GM23338 (cell line): ENCODE data around the gene LMO1. TPM values are rescaled to one million over a fixed set of nuclear protein-coding genes. Genes with fewer than 3 reads are reported as not detected.

ENCODE experiments used
- ATAC-seq: fragments of 200-7000 bp; cut with Tn5 transposase; 3 replicates; pipeline ENCODE4 v1.9.1; 2020
- DNase-seq: peaks from one replicate; pipeline ENCODE4 v3.0.0-alpha.2; 2015; ENCODE audit warnings: low spot score
- H2AFZ ChIP-seq: fragments of 200-600 bp; sonication (generic); 2 replicates; pipeline ENCODE4 v1.8.0; 2016; ENCODE audit warnings: antibody characterized with exemption, mild to moderate bottlenecking, moderate library complexity
- H3F3A ChIP-seq: fragments of 200-600 bp; sonication (generic); replicated peaks from 2 replicates; pipeline ENCODE4 v1.8.0; 2017; ENCODE audit warnings: antibody characterized with exemption, mixed run types, low read depth
- H3K27ac ChIP-seq: fragments of 200-600 bp; sonication (generic); 2 replicates; pipeline ENCODE4 v1.6.1; 2016; ENCODE audit warnings: low read depth
- H3K27me3 ChIP-seq: fragments of 200-600 bp; sonication (generic); 2 replicates; pipeline ENCODE4 v1.8.0; 2016; ENCODE audit warnings: mild to moderate bottlenecking, mixed run types, moderate library complexity; ENCODE audit not compliant: insufficient read depth
- H3K36me3 ChIP-seq: fragments of 200-600 bp; sonication (generic); 2 replicates; pipeline ENCODE4 v1.8.0; 2016; ENCODE audit warnings: mild to moderate bottlenecking; ENCODE audit not compliant: insufficient read depth
- H3K4me1 ChIP-seq: fragments of 200-600 bp; sonication (generic); 2 replicates; pipeline ENCODE4 v1.8.0; 2016; ENCODE audit warnings: mild to moderate bottlenecking, moderate library complexity; ENCODE audit not compliant: insufficient read depth
- H3K4me2 ChIP-seq: fragments of 200-600 bp; sonication (generic); 2 replicates; pipeline ENCODE4 v1.7.1; 2017; ENCODE audit warnings: mixed run types
- H3K4me3 ChIP-seq: fragments of 200-600 bp; sonication (generic); 2 replicates; pipeline ENCODE4 v1.6.1; 2016; ENCODE audit warnings: mixed run types
- H3K79me2 ChIP-seq: fragments of 200-600 bp; sonication (generic); replicated peaks from 2 replicates; pipeline ENCODE4 v1.8.0; 2017; ENCODE audit warnings: mild to moderate bottlenecking; ENCODE audit not compliant: insufficient read depth
- H3K9me2 ChIP-seq: fragments of 200-600 bp; sonication (generic); 2 replicates; pipeline ENCODE4 v1.8.0; 2017; ENCODE audit not compliant: insufficient read depth
- H4K20me1 ChIP-seq: fragments of 200-600 bp; sonication (generic); replicated peaks from 2 replicates; pipeline ENCODE4 v1.8.0; 2017; ENCODE audit warnings: mild to moderate bottlenecking; ENCODE audit not compliant: insufficient read depth
- H3K27ac Mint-ChIP-seq: 2 replicates; pipeline ENCODE4 v1.8.0; 2020; ENCODE audit warnings: inconsistent platforms, mild to moderate bottlenecking, moderate library complexity, mixed read lengths
- H3K27me3 Mint-ChIP-seq: 3 replicates; pipeline ENCODE4 v1.8.0; 2022; ENCODE audit warnings: low read depth, mild to moderate bottlenecking, moderate library complexity, mixed read lengths, inconsistent platforms; ENCODE audit not compliant: insufficient read depth, poor library complexity
- H3K36me3 Mint-ChIP-seq: 3 replicates; pipeline ENCODE4 v1.8.0; 2021; ENCODE audit warnings: low read depth, mild to moderate bottlenecking, inconsistent platforms, moderate library complexity, mixed read lengths
- H3K4me1 Mint-ChIP-seq: 3 replicates; pipeline ENCODE4 v1.8.0; 2020; ENCODE audit warnings: mild to moderate bottlenecking, inconsistent platforms, mixed read lengths
- H3K4me3 Mint-ChIP-seq: 3 replicates; pipeline ENCODE4 v1.8.0; 2021; ENCODE audit warnings: moderate library complexity, mild to moderate bottlenecking, inconsistent platforms, mixed read lengths
- H3K9me3 Mint-ChIP-seq: 3 replicates; pipeline ENCODE4 v1.8.0; 2020; ENCODE audit warnings: moderate library complexity, mild to moderate bottlenecking, inconsistent platforms, mixed read lengths
- NANOG ChIP-seq: IDR thresholded peaks from 2 replicates; pipeline ENCODE4 v1.6.1; 2016; ENCODE audit warnings: antibody characterized with exemption, borderline replicate concordance
- STAT1 ChIP-seq: IDR thresholded peaks from one replicate; pipeline ENCODE4 v1.6.1; 2016; ENCODE audit warnings: antibody characterized with exemption; ENCODE audit not compliant: unreplicated experiment
- ZNF114 ChIP-seq: fragments of 250-450 bp; sonication (Bioruptor Pico); IDR thresholded peaks from 2 replicates; pipeline ENCODE4 v1.5.0; 2020; ENCODE audit warnings: mild to moderate bottlenecking, moderate library complexity
- polyA plus RNA-seq: library from polyadenylated mRNA; unstranded; fragments of >200 nt; fragmentation: Nextera tagmentation; extraction: Ambion mirVana; gene quantifications from 2 replicates; pipeline ENCODE4 v1.2.1, GENCODE V29; 2016
- total RNA-seq: library from RNA; depleted of rRNA; stranded (reverse); fragments of >200 nt; shearing (Covaris generic); gene quantifications from 2 replicates; pipeline ENCODE4 v1.2.3, GENCODE V29; 2014
- TF ChIP-seq, protein P1 (sequence below), 2 experiments: fragments of 200-600 bp in 1 of 2; sonication (generic) in 1 of 2; conservative IDR thresholded peaks; 2 replicates each; pipeline versions ENCODE4 v1.5.1 to v1.6.1; 2016 to 2017; ENCODE audit warnings: antibody characterized with exemption in 2 of 2, low read depth in 2 of 2, mild to moderate bottlenecking in 2 of 2, moderate library complexity in 1 of 2
- TF ChIP-seq, protein P2 (sequence below): IDR thresholded peaks from one replicate; pipeline ENCODE4 v1.6.1; 2018; ENCODE audit warnings: antibody characterized with exemption; ENCODE audit not compliant: unreplicated experiment

The LMO1 gene
- total and polyA plus RNA-seq, 2 experiments from 2014 or later: 0.40 TPM; not detected in 1

DNA sequence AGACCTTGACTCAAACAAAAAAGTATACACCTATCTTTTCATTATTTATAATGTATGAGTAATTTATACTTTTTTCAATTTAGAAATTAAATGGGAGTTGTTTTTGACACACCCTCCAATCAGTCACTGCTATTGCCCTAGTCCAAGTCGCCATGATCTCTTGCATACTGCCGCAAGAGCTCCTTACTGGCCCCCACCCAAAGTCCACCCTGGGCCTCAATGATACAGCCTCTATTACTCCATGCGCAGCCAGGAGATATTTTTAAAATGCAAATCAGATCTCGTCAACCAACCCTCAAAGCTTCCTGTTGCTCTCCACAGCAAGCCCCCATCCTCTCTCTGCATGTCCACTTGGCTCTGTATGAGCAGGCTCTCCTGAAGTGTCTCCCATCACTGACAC is 12.8 kb upstream of the LMO1 start:
- peaks cover 16% of the 10 kb centered on the region for H3K27me3 ChIP-seq
- Mint-ChIP-seq H3K9me3 (peaks cover 2% of the 10 kb centered on the region; the same call in 1 of the 3 replicates), H3K27ac (no peak overlapping the region), H3K4me1 (peaks cover 8% of the 10 kb centered on the region; the same call in 2 of the 3 replicates), H3K27me3 (peaks cover 10% of the 10 kb centered on the region), H3K36me3 (no peaks in the 10 kb centered on the region; the same call in 2 of the 3 replicates), H3K4me3 (no peak overlapping the region)
- H3K4me1 ChIP-seq: no peaks in the 10 kb centered on the region
- TF ChIP-seq ZNF114 (CRISPR knock-in tag): no peak
- TF ChIP-seq STAT1: no peak
- no peak for TF ChIP-seq NANOG
- TF ChIP-seq, protein P1, sequence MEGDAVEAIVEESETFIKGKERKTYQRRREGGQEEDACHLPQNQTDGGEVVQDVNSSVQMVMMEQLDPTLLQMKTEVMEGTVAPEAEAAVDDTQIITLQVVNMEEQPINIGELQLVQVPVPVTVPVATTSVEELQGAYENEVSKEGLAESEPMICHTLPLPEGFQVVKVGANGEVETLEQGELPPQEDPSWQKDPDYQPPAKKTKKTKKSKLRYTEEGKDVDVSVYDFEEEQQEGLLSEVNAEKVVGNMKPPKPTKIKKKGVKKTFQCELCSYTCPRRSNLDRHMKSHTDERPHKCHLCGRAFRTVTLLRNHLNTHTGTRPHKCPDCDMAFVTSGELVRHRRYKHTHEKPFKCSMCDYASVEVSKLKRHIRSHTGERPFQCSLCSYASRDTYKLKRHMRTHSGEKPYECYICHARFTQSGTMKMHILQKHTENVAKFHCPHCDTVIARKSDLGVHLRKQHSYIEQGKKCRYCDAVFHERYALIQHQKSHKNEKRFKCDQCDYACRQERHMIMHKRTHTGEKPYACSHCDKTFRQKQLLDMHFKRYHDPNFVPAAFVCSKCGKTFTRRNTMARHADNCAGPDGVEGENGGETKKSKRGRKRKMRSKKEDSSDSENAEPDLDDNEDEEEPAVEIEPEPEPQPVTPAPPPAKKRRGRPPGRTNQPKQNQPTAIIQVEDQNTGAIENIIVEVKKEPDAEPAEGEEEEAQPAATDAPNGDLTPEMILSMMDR (conservative IDR thresholded peaks at IDR 0.05; ENCODE audit: low read depth in 2 of 2): no peak
- no peaks in the 10 kb centered on the region for H3K36me3 ChIP-seq
- H3K4me3 ChIP-seq: no peak overlapping the region
- no peak overlapping the region for H2AFZ ChIP-seq
- no peak overlapping the region for H3K27ac ChIP-seq
- no peak overlapping the region for H3K4me2 ChIP-seq
- ATAC-seq (no peak), DNase-seq (no peak)
- no peaks in the 10 kb centered on the region for H4K20me1 ChIP-seq
- H3F3A ChIP-seq: no peaks in the 10 kb centered on the region
- no peaks in the 10 kb centered on the region for H3K79me2 ChIP-seq
- H3K9me2 ChIP-seq: peaks cover 5% of the 10 kb centered on the region; the same call in 1 of the 2 replicates

DNA sequence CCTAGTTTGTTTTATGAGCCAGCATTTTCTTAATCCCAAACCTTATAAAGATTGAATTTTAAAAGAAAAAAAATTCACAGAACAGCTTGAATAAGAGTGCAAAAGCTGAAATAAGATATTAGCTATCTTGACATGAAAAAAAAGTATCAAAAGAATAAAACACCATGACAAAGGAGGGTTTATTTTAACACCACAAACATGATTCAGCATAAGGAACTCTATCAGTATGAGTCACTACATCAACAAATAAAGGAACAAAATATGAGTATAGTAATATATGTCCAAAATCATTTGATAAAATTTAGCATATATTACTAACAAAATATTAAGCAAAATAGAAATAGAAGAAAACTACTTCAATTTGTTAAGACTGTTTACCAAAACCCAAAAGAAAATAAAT is 9.6 kb upstream of the LMO1 start:
- Histone ChIP-seq H3K27me3 (peaks cover 43% of the 10 kb centered on the region), H3K36me3 (no peaks in the 10 kb centered on the region), H3K9me2 (no peaks in the 10 kb centered on the region; the same call in 1 of the 2 replicates), H3K4me3 (no peak overlapping the region), H3K27ac (no peak overlapping the region), H4K20me1 (peaks cover 4% of the 10 kb centered on the region; the same call in 1 of the 2 replicates), H2AFZ (no peak overlapping the region), H3K4me2 (no peak overlapping the region), H3K79me2 (no peaks in the 10 kb centered on the region), H3F3A (no peaks in the 10 kb centered on the region), H3K4me1 (0 out of 2 replicates have a peak, but pooled peaks cover 4% of the 10 kb centered on the region)
- Mint-ChIP-seq H3K27me3 (peaks cover 29% of the 10 kb centered on the region), H3K27ac (no peak overlapping the region), H3K36me3 (no peaks in the 10 kb centered on the region; the same call in 2 of the 3 replicates), H3K4me1 (peaks cover 14% of the 10 kb centered on the region; the same call in 2 of the 3 replicates), H3K4me3 (no peak overlapping the region), H3K9me3 (peaks cover 2% of the 10 kb centered on the region; the same call in 1 of the 3 replicates)
- DNase-seq (no peak), ATAC-seq (no peak)
- TF ChIP-seq ZNF114 (CRISPR knock-in tag) (no peak), NANOG (no peak)
- TF ChIP-seq, protein P2, sequence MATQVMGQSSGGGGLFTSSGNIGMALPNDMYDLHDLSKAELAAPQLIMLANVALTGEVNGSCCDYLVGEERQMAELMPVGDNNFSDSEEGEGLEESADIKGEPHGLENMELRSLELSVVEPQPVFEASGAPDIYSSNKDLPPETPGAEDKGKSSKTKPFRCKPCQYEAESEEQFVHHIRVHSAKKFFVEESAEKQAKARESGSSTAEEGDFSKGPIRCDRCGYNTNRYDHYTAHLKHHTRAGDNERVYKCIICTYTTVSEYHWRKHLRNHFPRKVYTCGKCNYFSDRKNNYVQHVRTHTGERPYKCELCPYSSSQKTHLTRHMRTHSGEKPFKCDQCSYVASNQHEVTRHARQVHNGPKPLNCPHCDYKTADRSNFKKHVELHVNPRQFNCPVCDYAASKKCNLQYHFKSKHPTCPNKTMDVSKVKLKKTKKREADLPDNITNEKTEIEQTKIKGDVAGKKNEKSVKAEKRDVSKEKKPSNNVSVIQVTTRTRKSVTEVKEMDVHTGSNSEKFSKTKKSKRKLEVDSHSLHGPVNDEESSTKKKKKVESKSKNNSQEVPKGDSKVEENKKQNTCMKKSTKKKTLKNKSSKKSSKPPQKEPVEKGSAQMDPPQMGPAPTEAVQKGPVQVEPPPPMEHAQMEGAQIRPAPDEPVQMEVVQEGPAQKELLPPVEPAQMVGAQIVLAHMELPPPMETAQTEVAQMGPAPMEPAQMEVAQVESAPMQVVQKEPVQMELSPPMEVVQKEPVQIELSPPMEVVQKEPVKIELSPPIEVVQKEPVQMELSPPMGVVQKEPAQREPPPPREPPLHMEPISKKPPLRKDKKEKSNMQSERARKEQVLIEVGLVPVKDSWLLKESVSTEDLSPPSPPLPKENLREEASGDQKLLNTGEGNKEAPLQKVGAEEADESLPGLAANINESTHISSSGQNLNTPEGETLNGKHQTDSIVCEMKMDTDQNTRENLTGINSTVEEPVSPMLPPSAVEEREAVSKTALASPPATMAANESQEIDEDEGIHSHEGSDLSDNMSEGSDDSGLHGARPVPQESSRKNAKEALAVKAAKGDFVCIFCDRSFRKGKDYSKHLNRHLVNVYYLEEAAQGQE: no peak
- TF ChIP-seq, protein P1 (conservative IDR thresholded peaks at IDR 0.05; ENCODE audit: low read depth in 2 of 2): no peak
